ENCODE data around the gene NEK6.

DNA sequence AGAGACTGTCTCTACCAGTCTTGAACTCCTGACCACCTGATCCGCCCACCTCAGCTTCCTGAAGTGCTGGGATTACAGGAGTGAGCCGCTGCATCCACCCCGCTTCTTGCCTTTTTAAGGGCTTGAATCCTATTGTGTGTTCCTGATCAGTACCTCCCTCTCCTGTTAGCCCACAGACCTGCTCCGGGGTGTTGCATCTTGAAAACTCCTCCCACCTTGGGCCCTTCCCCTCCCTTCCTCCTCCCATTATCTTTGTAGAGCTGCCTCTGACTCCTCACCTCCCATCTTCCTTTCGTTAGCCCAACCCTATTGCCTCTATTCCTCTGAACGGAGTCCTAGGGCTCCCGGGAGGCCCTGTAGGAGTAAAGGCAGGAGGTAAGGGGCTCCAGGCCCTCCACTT lies 48.5 kb upstream of the NEK6 start:
- TF ChIP-seq SPI1 (IDR thresholded peaks at IDR 0.05; ENCODE audit: borderline replicate concordance, low read depth) (no peak), POLR2AphosphoS5 (IDR thresholded peaks at IDR 0.05; ENCODE audit: low read depth) (no peak)
- TF ChIP-seq, protein P1, sequence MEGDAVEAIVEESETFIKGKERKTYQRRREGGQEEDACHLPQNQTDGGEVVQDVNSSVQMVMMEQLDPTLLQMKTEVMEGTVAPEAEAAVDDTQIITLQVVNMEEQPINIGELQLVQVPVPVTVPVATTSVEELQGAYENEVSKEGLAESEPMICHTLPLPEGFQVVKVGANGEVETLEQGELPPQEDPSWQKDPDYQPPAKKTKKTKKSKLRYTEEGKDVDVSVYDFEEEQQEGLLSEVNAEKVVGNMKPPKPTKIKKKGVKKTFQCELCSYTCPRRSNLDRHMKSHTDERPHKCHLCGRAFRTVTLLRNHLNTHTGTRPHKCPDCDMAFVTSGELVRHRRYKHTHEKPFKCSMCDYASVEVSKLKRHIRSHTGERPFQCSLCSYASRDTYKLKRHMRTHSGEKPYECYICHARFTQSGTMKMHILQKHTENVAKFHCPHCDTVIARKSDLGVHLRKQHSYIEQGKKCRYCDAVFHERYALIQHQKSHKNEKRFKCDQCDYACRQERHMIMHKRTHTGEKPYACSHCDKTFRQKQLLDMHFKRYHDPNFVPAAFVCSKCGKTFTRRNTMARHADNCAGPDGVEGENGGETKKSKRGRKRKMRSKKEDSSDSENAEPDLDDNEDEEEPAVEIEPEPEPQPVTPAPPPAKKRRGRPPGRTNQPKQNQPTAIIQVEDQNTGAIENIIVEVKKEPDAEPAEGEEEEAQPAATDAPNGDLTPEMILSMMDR (IDR thresholded peaks at IDR 0.05; ENCODE audit: insufficient read depth, low read length), result no peak
- TF ChIP-seq, protein P2, sequence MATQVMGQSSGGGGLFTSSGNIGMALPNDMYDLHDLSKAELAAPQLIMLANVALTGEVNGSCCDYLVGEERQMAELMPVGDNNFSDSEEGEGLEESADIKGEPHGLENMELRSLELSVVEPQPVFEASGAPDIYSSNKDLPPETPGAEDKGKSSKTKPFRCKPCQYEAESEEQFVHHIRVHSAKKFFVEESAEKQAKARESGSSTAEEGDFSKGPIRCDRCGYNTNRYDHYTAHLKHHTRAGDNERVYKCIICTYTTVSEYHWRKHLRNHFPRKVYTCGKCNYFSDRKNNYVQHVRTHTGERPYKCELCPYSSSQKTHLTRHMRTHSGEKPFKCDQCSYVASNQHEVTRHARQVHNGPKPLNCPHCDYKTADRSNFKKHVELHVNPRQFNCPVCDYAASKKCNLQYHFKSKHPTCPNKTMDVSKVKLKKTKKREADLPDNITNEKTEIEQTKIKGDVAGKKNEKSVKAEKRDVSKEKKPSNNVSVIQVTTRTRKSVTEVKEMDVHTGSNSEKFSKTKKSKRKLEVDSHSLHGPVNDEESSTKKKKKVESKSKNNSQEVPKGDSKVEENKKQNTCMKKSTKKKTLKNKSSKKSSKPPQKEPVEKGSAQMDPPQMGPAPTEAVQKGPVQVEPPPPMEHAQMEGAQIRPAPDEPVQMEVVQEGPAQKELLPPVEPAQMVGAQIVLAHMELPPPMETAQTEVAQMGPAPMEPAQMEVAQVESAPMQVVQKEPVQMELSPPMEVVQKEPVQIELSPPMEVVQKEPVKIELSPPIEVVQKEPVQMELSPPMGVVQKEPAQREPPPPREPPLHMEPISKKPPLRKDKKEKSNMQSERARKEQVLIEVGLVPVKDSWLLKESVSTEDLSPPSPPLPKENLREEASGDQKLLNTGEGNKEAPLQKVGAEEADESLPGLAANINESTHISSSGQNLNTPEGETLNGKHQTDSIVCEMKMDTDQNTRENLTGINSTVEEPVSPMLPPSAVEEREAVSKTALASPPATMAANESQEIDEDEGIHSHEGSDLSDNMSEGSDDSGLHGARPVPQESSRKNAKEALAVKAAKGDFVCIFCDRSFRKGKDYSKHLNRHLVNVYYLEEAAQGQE (IDR thresholded peaks at IDR 0.05; ENCODE audit: insufficient replicate concordance, low read depth), result no peak
